IPS-15b (cell line): Measurements from ENCODE around the gene MTMR6.

Experiments used
- H3K27me3 ChIP-seq: one replicate; pipeline ENCODE4 v1.6.1; 2013; ENCODE audit warnings: low read length; ENCODE audit not compliant: control insufficient read depth, insufficient read depth
- H3K36me3 ChIP-seq: one replicate; pipeline ENCODE4 v1.6.1; 2013; ENCODE audit warnings: low read length; ENCODE audit not compliant: control insufficient read depth, insufficient read depth
- H3K4me1 ChIP-seq: one replicate; pipeline ENCODE4 v1.6.1; 2013; ENCODE audit warnings: mild to moderate bottlenecking, low read length; ENCODE audit not compliant: control insufficient read depth, insufficient read depth
- H3K4me3 ChIP-seq: one replicate; pipeline ENCODE4 v1.5.1; 2013; ENCODE audit warnings: low read depth, low read length
- H3K9ac ChIP-seq: one replicate; pipeline ENCODE4 v1.6.1; 2013; ENCODE audit warnings: low read depth, mild to moderate bottlenecking, low read length
- H3K9me3 ChIP-seq: one replicate; pipeline ENCODE4 v1.6.1; 2013; ENCODE audit warnings: mild to moderate bottlenecking, low read length; ENCODE audit not compliant: control insufficient read depth, insufficient read depth

The MTMR6 gene

DNA sequence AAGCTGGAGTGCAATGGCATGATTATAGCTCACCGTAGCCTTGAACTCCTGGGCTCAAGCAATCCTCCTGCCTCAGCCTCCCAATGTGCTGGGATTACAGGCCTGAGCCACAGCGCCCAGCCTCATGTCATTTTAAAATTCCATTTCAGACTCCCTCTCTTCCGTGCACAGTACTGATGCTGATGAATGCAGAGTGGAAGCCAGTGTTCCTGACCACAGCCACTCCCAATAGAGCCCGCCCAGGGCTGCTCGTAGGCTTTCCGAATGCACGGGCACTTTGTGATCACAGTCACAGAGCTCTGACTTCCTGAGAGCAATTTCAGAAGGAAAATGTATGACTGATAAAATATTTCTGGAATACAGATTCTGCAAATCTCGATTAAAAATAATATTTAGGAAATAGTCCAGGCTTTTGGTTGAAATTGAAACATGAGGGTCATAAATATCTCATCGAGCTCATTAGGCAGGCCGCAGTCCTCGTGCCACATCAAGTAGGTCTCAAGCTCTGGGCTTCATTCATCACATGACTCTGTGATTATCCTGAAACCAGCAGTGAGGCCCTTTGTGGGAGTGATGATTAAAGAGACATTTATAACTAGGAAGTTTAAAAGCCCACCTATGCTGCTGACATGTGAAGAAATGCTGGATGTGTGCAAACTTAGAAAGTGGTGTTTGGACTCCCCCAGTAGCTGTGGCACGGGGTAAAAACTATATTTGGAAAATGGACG is 76.3 kb downstream of the MTMR6 start:
- no peak overlapping the region for H3K4me3 ChIP-seq
- no peaks in the 10 kb centered on the region for H3K9me3 ChIP-seq
- no peaks in the 10 kb centered on the region for H3K27me3 ChIP-seq
- no peaks in the 10 kb centered on the region for H3K4me1 ChIP-seq
- no peaks in the 10 kb centered on the region for H3K36me3 ChIP-seq
- H3K9ac ChIP-seq, result no peak overlapping the region

DNA sequence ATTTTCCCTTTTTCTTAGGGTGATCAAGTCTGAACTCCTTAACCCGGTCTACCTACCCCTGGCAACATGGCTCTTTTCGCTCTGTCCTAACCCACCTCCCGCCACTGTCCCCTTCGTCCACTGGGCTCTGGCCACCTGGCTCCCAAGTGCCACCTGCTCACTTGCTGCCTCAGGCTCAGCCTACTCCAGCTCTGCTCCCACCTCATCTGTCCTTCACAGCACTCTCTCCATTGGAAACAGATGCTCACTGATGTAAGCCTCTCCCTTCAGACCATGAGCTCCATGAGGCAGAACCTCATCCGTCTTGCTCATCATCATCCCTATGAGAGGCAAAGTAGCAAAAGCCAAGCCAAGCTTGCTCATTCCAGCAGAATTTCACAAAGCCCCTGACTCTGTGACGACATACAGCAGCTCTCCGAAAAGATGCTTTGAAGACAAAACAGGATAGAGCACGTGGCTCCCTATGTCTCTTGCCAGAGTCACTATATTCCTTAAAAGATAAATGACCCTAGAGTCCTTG is 79.9 kb downstream of the MTMR6 start:
- H3K4me1 ChIP-seq, result no peaks in the 10 kb centered on the region
- no peaks in the 10 kb centered on the region for H3K27me3 ChIP-seq
- H3K9me3 ChIP-seq, result no peaks in the 10 kb centered on the region
- H3K9ac ChIP-seq, result no peak overlapping the region
- H3K36me3 ChIP-seq, result no peaks in the 10 kb centered on the region
- no peak overlapping the region for H3K4me3 ChIP-seq

DNA sequence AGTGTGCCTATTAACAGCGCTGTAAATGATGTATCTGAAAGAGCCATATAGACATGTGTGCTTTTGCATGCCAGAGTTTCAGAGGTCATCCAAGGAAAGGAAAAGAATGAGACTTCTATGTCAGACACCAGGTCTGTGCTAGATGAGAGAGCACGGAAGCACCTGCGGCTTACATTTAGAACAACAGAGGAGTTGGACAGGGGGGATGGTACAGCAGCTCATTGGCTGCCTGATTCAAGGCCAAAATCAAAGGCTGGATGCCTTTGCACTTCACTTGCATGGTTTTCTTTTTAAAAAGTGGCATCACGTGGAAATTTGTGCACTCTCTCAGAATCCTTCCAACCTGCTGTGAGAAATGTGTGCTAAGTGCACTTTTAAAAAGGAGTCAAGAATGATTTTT is 82.4 kb downstream of the MTMR6 start:
- no peaks in the 10 kb centered on the region for H3K27me3 ChIP-seq
- no peak overlapping the region for H3K9ac ChIP-seq
- no peak overlapping the region for H3K4me3 ChIP-seq
- H3K36me3 ChIP-seq, result no peaks in the 10 kb centered on the region
- H3K9me3 ChIP-seq, result no peaks in the 10 kb centered on the region
- H3K4me1 ChIP-seq, result no peaks in the 10 kb centered on the region

DNA sequence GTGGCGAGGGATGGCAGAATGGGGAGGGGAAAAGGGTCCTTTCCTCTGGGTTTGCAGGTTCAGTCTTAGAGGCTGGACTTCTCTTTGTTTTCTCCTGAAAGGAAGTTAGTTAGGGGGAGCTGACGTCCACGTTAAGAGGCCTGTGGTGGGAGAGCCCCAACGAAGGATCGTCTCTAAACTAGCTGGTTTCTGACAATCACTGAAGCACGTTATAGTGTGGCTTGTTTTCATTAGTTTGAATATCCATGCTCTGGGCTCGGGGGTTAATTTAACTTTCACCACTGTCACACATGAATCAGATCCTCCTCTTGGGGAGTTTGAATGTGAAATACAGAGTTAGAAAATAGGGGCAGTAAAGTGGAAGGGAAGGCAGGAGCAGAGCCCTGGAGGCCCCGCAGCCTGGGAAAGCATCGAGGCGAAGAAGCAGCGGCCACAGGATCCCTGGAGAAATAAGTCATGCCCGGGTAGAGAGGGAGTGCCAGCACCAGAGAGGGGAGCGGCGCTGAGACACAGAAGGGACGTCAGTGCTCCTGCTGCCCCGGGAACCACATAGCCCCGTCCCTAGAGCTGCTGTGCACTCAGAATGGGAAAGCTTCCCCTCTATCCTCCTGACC is 84.1 kb downstream of the MTMR6 start:
- no peaks in the 10 kb centered on the region for H3K36me3 ChIP-seq
- H3K27me3 ChIP-seq, result no peaks in the 10 kb centered on the region
- H3K9ac ChIP-seq, result no peak overlapping the region
- no peaks in the 10 kb centered on the region for H3K9me3 ChIP-seq
- no peak overlapping the region for H3K4me3 ChIP-seq
- H3K4me1 ChIP-seq, result no peaks in the 10 kb centered on the region

DNA sequence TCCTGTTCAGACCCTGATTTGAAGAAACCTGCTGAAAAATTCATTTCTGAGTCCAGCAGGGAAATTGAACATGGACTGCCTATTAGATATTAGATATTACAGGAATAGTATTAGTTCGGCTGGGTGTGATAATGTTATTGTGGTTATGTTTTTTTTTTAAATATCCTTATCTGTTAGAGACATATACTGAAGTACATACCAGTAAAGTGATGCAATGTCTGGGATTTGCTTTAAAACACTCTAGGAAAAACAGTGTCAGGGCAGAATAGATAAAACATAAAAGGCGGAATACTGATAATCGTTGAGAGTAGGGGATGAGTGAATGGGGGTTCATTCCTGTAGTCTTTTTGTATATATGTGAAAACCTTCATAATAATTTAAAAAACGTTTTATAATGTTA is 86.5 kb downstream of the MTMR6 start:
- no peak overlapping the region for H3K4me3 ChIP-seq
- H3K9me3 ChIP-seq, result no peaks in the 10 kb centered on the region
- H3K9ac ChIP-seq, result no peak overlapping the region
- H3K4me1 ChIP-seq, result no peaks in the 10 kb centered on the region
- H3K27me3 ChIP-seq, result no peaks in the 10 kb centered on the region
- H3K36me3 ChIP-seq, result no peaks in the 10 kb centered on the region

DNA sequence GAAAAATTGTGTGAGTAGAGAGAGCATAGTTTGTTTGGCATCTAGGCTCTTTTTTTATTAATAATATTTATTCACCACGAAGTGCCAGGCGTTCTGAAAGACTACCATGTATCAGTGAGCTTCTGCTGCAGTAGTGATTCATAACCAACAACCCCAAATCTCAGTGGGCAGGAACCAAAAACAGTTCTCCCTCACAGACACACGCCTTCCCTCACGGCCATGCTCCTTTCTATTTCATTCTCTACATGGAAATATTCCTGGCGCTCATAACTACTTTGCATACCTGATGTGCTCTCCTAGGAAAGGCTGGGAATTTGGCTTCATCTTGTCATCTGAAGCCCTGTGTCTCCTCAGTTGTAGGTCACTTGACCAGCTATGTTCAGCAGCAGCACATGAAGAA is 88.6 kb downstream of the MTMR6 start:
- Histone ChIP-seq H3K36me3 (no peaks in the 10 kb centered on the region), H3K9me3 (no peaks in the 10 kb centered on the region), H3K4me3 (no peak overlapping the region), H3K27me3 (no peaks in the 10 kb centered on the region), H3K9ac (no peak overlapping the region), H3K4me1 (no peaks in the 10 kb centered on the region)

DNA sequence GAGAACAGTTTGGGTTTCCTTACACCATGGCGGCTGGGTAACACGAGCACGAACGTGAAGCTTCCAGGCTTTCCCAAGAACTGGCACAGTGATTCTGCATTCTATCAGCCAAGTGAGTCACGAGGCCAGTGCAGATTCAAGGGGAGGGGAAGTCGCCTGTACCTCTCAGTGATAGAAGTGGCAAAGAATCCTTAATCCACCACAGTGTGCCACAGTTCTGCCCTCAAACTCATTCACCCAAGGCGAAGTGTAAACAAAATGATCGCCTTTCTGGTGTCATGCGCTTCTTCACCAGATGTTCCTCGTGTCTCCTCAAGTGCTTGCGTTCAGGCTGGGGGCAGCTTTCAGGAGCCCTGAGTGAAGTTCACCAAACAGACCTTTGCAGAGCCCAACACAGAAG is 90.3 kb downstream of the MTMR6 start:
- no peaks in the 10 kb centered on the region for H3K9me3 ChIP-seq
- no peak overlapping the region for H3K4me3 ChIP-seq
- no peaks in the 10 kb centered on the region for H3K27me3 ChIP-seq
- H3K9ac ChIP-seq, result no peak overlapping the region
- no peaks in the 10 kb centered on the region for H3K36me3 ChIP-seq
- H3K4me1 ChIP-seq, result no peaks in the 10 kb centered on the region
